ENCODE results near the gene RPS19.

Gene RPS19

DNA sequence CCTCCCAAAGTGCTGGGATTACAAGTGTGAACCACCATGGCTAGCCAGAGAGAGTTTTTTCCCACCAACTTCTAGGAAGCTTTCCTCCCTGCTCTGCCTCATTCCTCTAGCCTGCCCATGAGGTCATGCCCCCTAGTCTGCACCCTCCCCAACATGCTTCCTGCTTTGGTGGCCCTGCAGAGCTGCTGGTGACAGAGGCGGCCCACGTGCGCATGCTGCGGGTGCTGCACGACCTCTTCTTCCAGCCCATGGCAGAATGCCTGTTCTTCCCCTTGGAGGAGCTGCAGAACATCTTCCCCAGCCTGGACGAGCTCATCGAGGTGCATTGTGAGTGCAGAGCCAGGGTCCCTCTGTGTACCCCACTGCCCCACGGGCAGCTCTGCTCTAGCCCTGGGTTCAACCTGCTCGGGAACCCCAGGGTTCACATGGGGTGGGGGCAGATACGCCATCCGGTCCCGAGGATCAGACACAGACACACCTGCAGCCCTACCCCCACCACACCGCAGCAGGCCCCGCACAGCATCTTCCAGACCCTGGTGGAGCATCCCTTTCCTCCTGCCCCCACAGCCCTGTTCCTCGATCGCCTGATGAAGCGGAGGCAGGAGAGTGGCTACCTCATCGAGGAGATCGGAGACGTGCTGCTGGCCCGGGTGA is 41.8 kb downstream of the RPS19 start:
- DNase-seq (ENCODE audit: low spot score) = no peak
- Histone ChIP-seq H3K27ac (no peak overlapping the region), H3K4me3 (no peak overlapping the region)
- TF ChIP-seq, protein P1, sequence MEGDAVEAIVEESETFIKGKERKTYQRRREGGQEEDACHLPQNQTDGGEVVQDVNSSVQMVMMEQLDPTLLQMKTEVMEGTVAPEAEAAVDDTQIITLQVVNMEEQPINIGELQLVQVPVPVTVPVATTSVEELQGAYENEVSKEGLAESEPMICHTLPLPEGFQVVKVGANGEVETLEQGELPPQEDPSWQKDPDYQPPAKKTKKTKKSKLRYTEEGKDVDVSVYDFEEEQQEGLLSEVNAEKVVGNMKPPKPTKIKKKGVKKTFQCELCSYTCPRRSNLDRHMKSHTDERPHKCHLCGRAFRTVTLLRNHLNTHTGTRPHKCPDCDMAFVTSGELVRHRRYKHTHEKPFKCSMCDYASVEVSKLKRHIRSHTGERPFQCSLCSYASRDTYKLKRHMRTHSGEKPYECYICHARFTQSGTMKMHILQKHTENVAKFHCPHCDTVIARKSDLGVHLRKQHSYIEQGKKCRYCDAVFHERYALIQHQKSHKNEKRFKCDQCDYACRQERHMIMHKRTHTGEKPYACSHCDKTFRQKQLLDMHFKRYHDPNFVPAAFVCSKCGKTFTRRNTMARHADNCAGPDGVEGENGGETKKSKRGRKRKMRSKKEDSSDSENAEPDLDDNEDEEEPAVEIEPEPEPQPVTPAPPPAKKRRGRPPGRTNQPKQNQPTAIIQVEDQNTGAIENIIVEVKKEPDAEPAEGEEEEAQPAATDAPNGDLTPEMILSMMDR (IDR thresholded peaks at IDR 0.05) = no peak

DNA sequence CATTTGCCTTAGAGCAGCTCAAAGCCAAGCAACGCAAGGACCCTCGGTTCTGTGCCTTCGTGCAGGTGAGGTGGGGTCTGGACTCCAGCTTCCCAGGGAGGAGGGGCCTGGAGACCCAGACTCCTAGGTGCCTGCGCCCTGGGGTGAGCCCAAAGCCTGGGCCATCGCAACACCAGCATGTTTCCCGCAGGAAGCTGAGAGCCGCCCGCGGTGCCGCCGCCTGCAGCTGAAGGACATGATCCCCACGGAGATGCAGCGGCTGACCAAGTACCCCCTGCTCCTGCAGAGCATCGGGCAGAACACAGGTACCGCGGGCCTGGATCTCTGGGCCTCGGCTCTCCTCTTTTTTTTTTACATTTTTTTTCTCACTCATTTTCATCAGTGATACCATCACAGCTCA is 42.5 kb downstream of the RPS19 start:
- TF ChIP-seq, protein P1 (IDR thresholded peaks at IDR 0.05) = no peak
- DNase-seq (ENCODE audit: low spot score) = no peak
- no peak overlapping the region for H3K27ac ChIP-seq
- H3K4me3 ChIP-seq = no peak overlapping the region

DNA sequence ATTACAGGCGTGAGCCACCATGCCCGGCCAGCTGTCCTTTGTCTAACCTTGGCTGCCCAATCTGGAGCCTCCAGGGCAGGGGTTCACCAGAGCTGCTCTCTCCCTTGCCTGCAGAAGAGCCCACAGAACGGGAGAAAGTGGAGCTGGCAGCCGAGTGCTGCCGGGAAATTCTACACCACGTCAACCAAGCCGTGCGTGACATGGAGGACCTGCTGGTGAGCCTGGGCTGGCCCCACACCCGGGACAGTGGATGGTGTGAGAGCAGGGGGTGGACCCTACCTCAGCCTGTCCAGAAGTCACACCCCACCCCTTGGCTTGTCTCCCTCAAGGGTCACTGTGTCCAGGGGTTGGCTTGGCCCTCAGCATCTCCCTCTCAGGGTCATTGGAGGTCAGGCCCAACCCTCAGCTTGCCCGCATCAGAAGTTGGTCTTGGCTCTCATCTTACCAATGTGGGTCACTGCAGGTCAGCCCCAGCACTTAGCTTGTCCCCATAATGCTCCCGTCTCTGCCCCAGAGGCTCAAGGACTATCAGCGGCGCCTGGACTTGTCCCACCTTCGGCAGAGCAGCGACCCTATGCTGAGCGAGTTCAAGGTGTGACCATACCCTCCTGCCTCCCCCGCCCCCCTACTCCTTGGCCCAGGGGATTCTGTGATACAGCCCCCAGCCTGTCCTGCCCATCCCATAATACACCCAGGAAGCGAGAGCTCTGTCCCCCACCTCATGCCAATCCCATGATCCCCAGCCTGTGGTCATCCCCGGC is 43.3 kb downstream of the RPS19 start:
- TF ChIP-seq, protein P1 (IDR thresholded peaks at IDR 0.05) = no peak
- DNase-seq (ENCODE audit: low spot score) = no peak
- H3K4me3 ChIP-seq = no peak overlapping the region
- H3K27ac ChIP-seq = no peak overlapping the region

DNA sequence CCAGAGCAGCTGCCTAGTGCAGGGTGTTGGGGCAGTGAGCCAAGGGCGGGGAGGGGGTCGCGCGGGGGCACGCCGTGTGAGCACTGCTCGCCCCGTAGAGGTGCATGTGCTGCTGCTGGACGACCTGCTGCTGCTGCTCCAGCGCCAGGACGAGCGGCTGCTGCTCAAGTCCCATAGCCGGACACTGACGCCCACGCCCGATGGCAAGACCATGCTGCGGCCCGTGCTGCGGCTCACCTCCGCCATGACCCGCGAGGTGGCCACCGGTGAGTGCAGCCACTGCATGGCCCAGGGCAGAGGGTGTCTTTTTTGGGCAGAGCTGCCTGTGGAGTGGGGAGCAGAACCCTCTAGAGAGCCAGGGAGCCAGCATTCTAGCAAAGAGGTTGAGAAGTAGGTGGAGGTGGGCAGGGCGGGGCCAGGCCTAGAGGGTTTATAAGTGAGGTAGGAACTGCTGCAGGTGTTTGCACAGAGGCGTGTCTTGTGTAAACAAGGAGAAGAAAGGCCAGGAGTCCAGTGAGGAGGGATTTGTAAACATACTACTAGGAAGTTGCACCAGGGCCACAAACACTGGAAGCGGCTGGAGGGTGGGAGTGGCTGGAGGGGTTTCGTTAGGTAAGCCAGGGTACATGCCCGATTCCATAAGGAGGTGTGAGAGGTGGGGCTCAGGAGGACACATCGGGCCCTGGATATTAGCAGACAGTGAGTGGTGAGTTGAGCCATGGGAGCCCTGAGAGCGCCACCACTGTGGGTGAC is 44.2 kb downstream of the RPS19 start:
- DNase-seq (ENCODE audit: low spot score) = no peak
- Histone ChIP-seq H3K4me3 (no peak overlapping the region), H3K27ac (no peak overlapping the region)
- TF ChIP-seq, protein P1 (IDR thresholded peaks at IDR 0.05) = no peak

DNA sequence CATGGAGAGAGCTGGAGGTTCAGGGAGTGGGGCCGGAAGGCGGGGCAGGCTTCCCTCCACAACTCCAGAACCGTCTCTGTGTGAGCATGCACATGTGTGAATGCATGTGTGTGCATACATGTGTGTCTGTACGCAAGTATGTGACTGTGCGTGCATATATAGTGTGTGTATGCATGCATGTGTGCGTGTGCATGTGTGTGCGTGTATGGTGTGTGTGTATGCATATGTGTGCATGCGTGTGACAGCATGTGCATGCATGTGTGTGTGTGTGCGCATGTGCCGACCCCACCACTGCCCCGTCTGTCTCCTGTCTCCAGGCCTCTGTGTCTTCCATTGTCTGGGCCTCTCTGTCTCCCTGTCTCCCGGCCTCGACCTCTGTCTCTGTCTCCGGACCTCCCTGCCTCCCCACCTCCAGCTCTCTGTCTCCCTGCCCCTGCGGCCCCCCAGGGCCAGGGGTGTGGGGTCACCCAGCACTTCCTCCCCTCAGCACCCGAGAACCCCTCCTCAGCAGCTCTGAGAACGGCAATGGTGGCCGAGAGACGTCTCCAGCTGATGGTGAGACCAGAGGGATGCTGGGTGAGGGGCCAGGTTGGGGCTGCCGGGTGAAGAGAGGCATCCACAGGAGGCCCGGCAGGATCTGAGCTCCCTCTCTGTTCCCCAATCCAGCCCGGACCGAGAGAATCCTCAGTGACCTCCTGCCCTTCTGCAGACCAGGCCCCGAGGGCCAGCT is 45.4 kb downstream of the RPS19 start:
- DNase-seq (ENCODE audit: low spot score) = no peak
- Histone ChIP-seq H3K27ac (no peak overlapping the region), H3K4me3 (no peak overlapping the region)
- TF ChIP-seq, protein P1 (IDR thresholded peaks at IDR 0.05) = no peak

DNA sequence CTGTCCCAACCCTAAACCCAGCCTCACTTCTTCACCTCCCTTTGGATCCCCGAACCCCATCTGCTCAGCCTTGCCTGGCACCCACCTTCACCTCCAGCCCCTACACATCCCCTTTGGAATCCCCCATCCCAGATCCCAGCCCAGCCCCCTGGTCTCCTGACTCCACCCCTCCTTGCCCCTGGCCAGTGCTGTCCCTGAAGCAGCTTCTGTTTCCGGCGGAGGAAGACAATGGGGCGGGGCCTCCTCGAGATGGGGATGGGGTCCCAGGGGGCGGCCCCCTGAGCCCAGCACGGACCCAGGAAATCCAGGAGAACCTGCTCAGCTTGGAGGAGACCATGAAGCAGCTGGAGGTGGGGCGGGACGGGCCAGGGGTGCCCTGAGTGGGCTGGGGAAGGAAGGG is 46.2 kb downstream of the RPS19 start:
- DNase-seq (ENCODE audit: low spot score) = no peak
- TF ChIP-seq, protein P1 (IDR thresholded peaks at IDR 0.05) = no peak
- H3K4me3 ChIP-seq = no peak overlapping the region
- H3K27ac ChIP-seq = no peak overlapping the region
